Activated CD8-positive, alpha-beta memory T cell treated with anti-CD3 and anti-CD28 coated beads, Interleukin-2, amount 50 U/mL, for 24 hours (primary cell): Measurements from ENCODE around the gene MRPL14.

Experiments used
- DNase-seq: peaks from one replicate; pipeline ENCODE4 v3.0.0-alpha.2; 2020; ENCODE audit errors: extremely low read depth

The MRPL14 gene

DNA sequence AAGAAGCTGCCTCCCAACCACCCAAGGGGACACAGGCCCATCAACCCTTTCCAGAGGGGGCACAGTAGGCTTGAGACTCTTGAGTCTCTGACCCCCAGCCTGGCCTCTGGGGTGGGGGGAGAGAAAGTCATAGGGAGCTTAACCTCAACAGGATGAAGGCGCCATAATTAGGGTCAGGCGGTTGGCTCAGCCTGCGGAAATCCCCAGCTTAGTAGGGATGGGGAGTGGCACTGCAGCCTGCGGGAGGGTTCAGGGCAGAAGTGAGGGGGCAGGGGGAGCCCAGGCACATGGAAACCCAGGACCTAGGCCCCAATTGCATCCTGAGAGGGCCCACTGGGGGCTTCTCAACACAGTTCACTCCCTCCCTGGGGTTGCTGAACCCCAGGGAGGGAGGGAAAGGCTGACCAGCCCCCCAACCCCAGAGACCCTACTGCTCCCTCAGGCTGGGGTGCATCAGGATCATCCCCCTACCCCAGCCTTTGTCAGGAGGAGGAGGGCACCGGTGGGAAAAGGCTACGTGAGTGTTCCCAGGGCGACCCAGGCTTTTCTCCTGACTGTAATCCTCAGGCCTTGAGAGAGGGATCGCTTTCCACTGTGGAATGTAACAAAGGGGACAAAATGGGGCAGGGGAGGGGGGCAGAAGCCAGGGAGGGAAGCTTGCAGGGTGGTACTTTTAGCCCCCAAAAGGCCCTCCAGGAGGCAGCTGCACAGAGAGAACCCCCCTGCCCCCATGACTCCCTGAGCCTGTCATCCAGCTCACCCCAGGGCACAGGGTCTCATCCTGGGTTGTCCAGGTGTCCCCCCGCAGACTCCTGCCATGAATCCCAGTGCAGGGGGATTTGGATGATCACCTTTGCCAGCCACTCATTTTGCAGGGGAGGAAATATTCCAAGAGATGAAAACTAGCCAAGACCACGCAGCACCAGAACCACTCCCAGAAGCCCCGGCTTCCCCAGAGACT is 46.4 kb downstream of the MRPL14 start:
- DNase-seq = no peak

DNA sequence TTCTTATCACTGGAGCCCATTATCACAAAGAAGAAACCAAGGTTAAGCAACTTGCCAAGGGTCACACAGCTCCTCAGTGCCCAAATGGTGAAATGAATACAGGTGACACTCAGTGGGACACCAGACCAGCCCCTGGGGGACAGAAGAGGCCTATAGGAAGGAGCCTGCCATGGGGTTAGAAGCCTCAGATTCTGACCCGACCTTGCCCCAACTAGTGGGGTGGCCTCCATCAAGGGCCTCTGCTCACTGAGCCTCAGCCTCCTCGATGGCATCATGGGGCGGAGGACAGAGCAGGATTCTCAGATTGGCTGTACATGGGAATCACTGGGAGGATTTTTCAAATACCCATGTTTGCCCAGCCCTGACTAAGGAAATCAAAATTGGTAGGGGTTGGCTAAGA is 47.6 kb downstream of the MRPL14 start:
- DNase-seq = no peak

- peak; percentile 30 for DNase-seq
Observed at GRCh38 chr6:44078827-44079671, 48.2 kb downstream of the MRPL14 start.

- no peak for DNase-seq
Observed at GRCh38 chr6:44078219-44078826, 48.9 kb downstream of the MRPL14 start.

GRCh38 chr6:44077214-44077946 is 49.9 kb downstream of the MRPL14 start:
- DNase-seq = no peak

DNA sequence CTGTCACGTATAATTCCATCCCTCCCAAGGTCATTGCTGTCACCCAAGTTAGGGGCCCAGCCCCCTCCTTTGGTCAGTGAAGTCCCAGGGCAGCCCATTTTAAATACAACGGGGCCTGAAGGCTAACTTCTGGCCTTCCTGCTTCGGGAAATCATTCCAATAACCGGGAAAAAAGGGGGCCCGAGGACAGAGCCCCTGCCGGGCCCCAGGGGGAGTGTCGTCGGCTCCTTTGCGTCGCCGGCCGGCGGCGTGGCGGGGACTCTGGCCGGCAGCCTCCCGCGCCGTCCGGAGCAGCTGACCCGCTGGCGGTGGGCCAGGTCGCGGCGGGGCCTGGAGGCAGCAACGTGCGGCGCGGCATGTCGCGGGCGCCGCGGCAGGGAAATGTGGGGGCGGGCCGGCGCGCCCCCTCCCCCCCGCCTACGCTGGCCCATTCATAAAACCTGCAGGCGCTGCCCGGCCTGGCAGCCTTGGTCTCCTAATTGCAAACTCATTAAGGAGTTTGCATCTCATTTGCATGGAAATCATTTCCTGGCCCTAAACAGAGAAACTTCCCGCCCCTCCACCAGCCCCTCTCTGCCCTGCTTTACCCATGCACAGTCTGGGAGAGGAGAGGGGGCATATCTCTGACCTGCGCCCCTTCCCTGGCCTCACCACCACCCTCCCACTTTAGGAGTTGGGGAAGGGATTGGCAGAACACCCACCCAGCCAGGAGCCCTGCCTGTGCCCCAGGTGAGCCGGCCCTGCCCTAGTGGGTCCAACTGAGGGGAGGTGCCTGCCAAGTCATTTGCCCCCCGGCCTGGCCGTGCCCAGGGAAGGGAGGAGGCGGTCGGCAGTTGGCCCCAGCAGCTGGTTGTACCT is 50.7 kb downstream of the MRPL14 start:
- DNase-seq = no peak

- no peak for DNase-seq
Observed at GRCh38 chr6:44075647-44076355, 51.5 kb downstream of the MRPL14 start.

- DNase-seq = no peak
Observed at GRCh38 chr6:44074813-44075646, 52.2 kb downstream of the MRPL14 start.

GRCh38 chr6:44074439-44074812 is 52.8 kb downstream of the MRPL14 start:
- peak; percentile 12 for DNase-seq

GRCh38 chr6:44073612-44074438 is 53.4 kb downstream of the MRPL14 start:
- DNase-seq = no peak

GRCh38 chr6:44072959-44073611 is 54.2 kb downstream of the MRPL14 start:
- DNase-seq = peak; percentile 24

DNA sequence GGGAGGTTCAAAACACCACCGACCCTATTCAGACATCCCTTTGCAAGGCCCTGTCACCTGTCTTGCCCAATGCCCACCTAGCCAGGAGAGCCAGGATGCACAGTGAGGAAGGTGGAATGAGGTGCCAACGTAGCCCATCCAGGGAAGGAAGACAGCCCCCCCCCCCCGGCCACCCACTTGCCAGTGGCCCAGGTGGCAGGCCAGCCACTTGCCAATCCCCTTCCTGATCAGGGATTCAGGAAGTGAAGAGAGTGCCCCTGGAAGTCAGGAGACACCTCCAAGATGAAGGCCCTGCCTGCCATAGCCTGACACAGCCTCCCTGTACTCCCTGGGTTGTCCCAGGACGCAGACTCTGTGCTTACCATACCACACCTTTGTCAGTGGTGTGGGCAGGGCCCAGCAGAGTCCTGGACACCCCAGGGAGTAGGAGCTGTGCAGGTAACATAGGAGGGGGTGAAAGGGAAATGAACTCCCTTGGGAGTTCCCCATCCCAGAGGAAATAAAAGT is 54.7 kb downstream of the MRPL14 start:
- no peak for DNase-seq

DNA sequence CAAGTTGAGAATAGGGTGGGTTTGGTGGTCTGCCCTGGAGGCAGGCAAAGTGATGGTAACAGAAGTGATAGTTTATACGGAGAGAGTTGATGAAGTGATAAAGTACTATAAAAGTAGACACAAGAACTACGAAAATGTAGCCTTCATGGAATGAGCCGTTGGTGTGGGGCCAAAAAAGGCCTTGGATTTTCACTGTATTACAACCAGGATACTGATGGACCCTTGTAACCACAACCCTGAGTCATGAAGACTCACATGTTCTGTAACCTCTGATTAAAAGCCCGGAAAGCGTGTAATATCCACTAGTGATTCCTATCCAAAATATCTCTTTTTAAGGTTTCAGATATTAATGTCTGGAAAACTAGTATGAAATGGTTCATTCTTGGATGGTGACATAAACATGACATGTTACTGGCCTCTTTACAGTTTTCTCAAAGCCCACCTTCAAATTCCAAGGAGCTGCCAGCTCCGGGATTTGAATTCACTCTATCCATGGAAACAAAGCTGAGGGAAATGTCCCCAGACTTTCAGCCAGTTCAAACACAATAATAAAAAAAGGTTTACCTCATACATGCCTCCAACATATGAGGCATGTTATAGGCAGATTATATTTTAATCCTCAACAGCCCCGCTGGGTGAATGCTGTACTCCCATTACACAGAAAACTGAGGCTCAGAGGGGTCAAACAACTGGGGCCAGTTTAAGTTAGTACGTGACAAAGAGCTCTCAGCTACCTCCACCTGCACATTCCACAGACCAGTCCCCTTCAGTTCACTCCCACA is 55.4 kb downstream of the MRPL14 start:
- DNase-seq = no peak

DNA sequence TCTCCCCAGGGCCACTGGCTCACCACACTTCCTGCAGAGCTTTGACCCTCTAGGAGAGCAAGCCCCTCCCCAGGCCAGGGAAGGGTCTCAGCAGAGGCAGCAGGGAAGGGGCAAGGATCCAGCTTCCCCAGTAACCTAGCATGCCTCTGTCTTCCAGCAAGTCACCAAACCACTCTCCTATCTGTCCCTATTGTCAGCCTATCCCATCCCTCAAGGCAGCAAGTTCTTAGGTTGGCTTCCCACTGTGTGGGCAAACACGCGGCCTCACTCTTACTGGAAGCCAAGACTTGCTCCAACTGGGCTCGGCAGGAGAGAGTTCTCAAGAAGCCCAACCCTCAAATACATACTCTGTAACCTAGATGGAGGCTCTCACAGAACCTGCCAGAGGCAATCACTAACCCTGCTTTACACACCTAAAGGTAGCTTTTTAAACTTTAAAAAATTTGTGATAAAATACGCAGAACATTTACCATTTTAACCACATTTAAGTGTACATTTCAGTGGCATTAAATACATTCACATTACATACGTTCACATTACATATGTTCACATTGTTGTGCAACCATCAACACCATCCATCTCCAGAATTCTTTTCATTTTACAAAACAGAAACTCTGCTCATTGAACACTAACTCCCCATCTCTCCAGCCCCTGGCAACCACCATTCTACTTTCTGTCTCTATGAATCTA is 58.5 kb downstream of the MRPL14 start:
- no peak for DNase-seq

GRCh38 chr6:44067173-44068139 is 59.8 kb downstream of the MRPL14 start:
- no peak for DNase-seq
